B cell (primary cell): ENCODE data around the gene HOTAIR. TPM values are rescaled to one million over a fixed set of nuclear protein-coding genes. Genes with fewer than 3 reads are reported as not detected.

Experiments
- ATAC-seq: fragments of 200-7000 bp; cut with Tn5 transposase; one replicate; pipeline ENCODE4 v1.10.0; 2021; ENCODE audit warnings: low read depth, mild to moderate bottlenecking, moderate number of reproducible peaks, moderate library complexity
- CTCF ChIA-PET: fragments of 350-600 bp; sonication (Branson Sonifier 250); formaldehyde crosslinking; loops from one replicate; lab custom pipeline; 2021; ENCODE audit warnings: antibody characterized with exemption, inconsistent platforms; lab: Charles Lee
- POLR2A ChIA-PET: fragments of 350-600 bp; sonication (Branson Sonifier 250); formaldehyde crosslinking; loops from one replicate; lab custom pipeline; 2021; ENCODE audit warnings: antibody characterized with exemption; lab: Charles Lee
- DNase-seq: peaks from one replicate; pipeline ENCODE4 v3.0.0; 2013
- H2AFZ ChIP-seq: 2 replicates; pipeline ENCODE4 v1.6.1; 2012; ENCODE audit warnings: mild to moderate bottlenecking, low read depth, low read length; ENCODE audit not compliant: insufficient read depth, poor library complexity, severe bottlenecking
- H3K27ac ChIP-seq, 2 donors: 1 replicate in 1 of 2; 2 replicates in 1 of 2; pipeline ENCODE4 v1.5.1; 2012 to 2013; ENCODE audit warnings: low read length in 2 of 2, mild to moderate bottlenecking in 2 of 2, moderate library complexity in 1 of 2
- H3K27me3 ChIP-seq, 4 experiments: fragments of 200-600 bp in 1 of 4; sonication (generic) in 1 of 4; replicated peaks in 1 of 4; 1 replicate in 2 of 4; 2 replicates in 2 of 4; pipeline versions ENCODE4 v1.6.1 to v1.7.0; 2013 to 2016; ENCODE audit warnings: low read length in 3 of 4, mild to moderate bottlenecking in 2 of 4, mixed read lengths in 1 of 4, moderate library complexity in 1 of 4; ENCODE audit not compliant: insufficient read depth in 4 of 4, control insufficient read depth in 3 of 4; ENCODE audit errors: control extremely low read depth in 1 of 4
- H3K36me3 ChIP-seq, 2 experiments: replicated peaks in 1 of 2; 1 replicate in 1 of 2; 2 replicates in 1 of 2; pipeline versions ENCODE4 v1.6.1 to v1.7.1; 2013; ENCODE audit warnings: low read length in 1 of 2; ENCODE audit not compliant: insufficient read depth in 2 of 2, control insufficient read depth in 1 of 2; ENCODE audit errors: control extremely low read depth in 1 of 2, extremely low read depth in 1 of 2
- H3K4me1 ChIP-seq, 2 donors: fragments of 200-600 bp in 1 of 2; sonication (generic) in 1 of 2; 1 replicate in 1 of 2; 2 replicates in 1 of 2; pipeline versions ENCODE4 v1.5.1 to v1.6.1; 2013 to 2017; ENCODE audit warnings: low read length in 2 of 2; ENCODE audit not compliant: control insufficient read depth in 2 of 2, insufficient read depth in 2 of 2
- H3K4me2 ChIP-seq: replicated peaks from 2 replicates; pipeline ENCODE3; 2012; ENCODE audit warnings: mild to moderate bottlenecking, low read depth, low read length; ENCODE audit not compliant: poor library complexity, severe bottlenecking
- H3K4me3 ChIP-seq, 5 experiments: fragments of 200-600 bp in 1 of 5; sonication (generic) in 1 of 5; 1 replicate in 3 of 5; 2 replicates in 2 of 5; pipeline versions ENCODE4 v1.5.1 to v1.7.0; 2011 to 2016; ENCODE audit warnings: low read length in 4 of 5, mild to moderate bottlenecking in 4 of 5, low read depth in 2 of 5, control low read depth in 1 of 5, moderate library complexity in 1 of 5; ENCODE audit not compliant: insufficient read depth in 1 of 5; ENCODE audit errors: control extremely low read depth in 1 of 5, extremely low read depth in 1 of 5
- H3K79me2 ChIP-seq: fragments of 200-600 bp; sonication (generic); one replicate; pipeline ENCODE4 v1.6.0; 2016; ENCODE audit warnings: low read length; ENCODE audit not compliant: control insufficient read depth, insufficient read depth
- H3K9ac ChIP-seq: fragments of 200-600 bp; sonication (generic); 2 replicates; pipeline ENCODE4 v1.6.1; 2017; ENCODE audit warnings: mild to moderate bottlenecking, low read length, moderate library complexity
- H3K9me3 ChIP-seq, 3 donors: one replicate each; pipeline versions ENCODE4 v1.6.1 to v1.7.1; 2013; ENCODE audit warnings: low read length in 2 of 3; ENCODE audit not compliant: control insufficient read depth in 2 of 3, insufficient read depth in 1 of 3; ENCODE audit errors: control extremely low read depth in 1 of 3
- H4K20me1 ChIP-seq: 2 replicates; pipeline ENCODE4 v1.6.0; 2012; ENCODE audit warnings: mild to moderate bottlenecking, low read length; ENCODE audit not compliant: insufficient read depth, control insufficient read depth, poor library complexity, severe bottlenecking
- H3K27ac Mint-ChIP-seq: one replicate; pipeline ENCODE4 v1.8.0; 2021; ENCODE audit warnings: mixed read lengths
- H3K27me3 Mint-ChIP-seq: one replicate; pipeline ENCODE4 v1.8.0; 2021; ENCODE audit warnings: mixed read lengths
- H3K4me1 Mint-ChIP-seq: one replicate; pipeline ENCODE4 v1.8.0; 2021; ENCODE audit warnings: mixed read lengths
- H3K4me3 Mint-ChIP-seq: one replicate; pipeline ENCODE4 v1.8.0; 2021; ENCODE audit warnings: mixed read lengths
- H3K9me3 Mint-ChIP-seq: one replicate; pipeline ENCODE4 v1.8.0; 2022; ENCODE audit warnings: mixed read lengths; ENCODE audit not compliant: insufficient read depth
- CTCF ChIP-seq: fragments of 200-600 bp; IDR thresholded peaks from one replicate; pipeline ENCODE4 v1.8.0; 2022; ENCODE audit warnings: antibody characterized with exemption, mild to moderate bottlenecking
- EZH2 ChIP-seq: IDR thresholded peaks from 2 replicates; pipeline ENCODE4 v1.6.1; 2012; ENCODE audit warnings: borderline replicate concordance, low read depth, mild to moderate bottlenecking, moderate library complexity, low read length; ENCODE audit not compliant: insufficient read depth, poor library complexity, severe bottlenecking
- WGBS: methylation state at CpG from one replicate; pipeline ENCODE4 v1.1.5; 2013; ENCODE audit warnings: missing lambda C conversion rate; ENCODE audit not compliant: insufficient coverage; 5-methylcytosine and 5-hydroxymethylcytosine counted together
- intact Hi-C: fragments of 100-400 bp; cut with micrococcal nuclease; formaldehyde crosslinking; loops from one replicate; pipeline ENCODE4 v1.10.0; 2022
- polyA plus RNA-seq: library from polyadenylated mRNA; depleted of rRNA; stranded (reverse); fragments of >200 nt; gene quantifications from 2 replicates; pipeline ENCODE4 v1.2.3, GENCODE V29; 2012
- total RNA-seq, 2 donors: library from RNA; stranded (reverse); fragments of 120-200 nt in 1 of 2; gene quantifications; 1 replicate in 1 of 2; 2 replicates in 1 of 2; pipeline versions ENCODE4 v1.2.3 to v1.2.4, GENCODE V29; 2013 to 2022

Gene HOTAIR
- total and polyA plus RNA-seq, 2 donors (not counting 1 experiment from before 2014, with no cell fraction given), result not detected

DNA sequence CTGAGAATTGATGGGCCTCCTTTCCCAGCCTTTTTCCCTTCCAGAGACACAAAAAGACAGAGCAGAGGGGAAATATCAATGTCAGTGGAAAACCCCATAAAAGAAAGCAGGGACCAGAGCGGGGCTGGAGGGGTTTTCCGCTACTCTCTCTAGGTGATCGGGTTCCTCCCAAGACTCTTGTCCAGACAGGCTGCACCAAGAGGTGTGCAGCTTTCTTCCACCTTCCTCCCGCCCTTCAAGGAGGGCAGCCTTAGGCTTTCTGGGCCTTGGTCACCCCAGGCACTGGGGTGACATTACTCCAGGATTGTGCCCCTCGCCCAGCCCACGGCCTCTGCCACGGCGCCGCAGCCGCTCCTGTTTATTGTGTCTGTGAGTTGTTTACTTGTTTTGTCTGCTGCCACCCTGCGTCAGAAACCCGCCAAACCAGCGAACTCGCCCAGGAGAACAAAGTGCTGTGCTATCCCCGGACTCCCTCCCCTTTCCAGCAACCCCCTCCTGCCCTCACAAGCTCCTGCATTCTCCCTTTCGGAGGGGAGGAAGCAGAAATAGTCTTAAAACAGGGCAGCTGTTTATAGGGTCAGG, 46.8 kb upstream of the HOTAIR start:
- no peak overlapping the region for H3K9ac ChIP-seq
- peak; percentile 52 for DNase-seq
- H3K4me2 ChIP-seq, result no peak overlapping the region
- H3K36me3 ChIP-seq, result no peaks in the 10 kb centered on the region
- H3K27me3 Mint-ChIP-seq, result peaks cover 60% of the 10 kb centered on the region
- no peak overlapping the region for H3K4me3 ChIP-seq
- H3K9me3 Mint-ChIP-seq, result no peaks in the 10 kb centered on the region
- POLR2A ChIA-PET, result no interaction called here
- H2AFZ ChIP-seq, result no peak overlapping the region
- no peaks in the 10 kb centered on the region for H4K20me1 ChIP-seq
- no peak for ATAC-seq
- peaks cover 0 to 27% (median 0%) of the 10 kb centered on the region in 3 donors for H3K9me3 ChIP-seq
- no peak for TF ChIP-seq CTCF
- no peak for TF ChIP-seq EZH2
- 40% methylated on average over 9 of the region's 16 CpGs for WGBS
- H3K4me3 Mint-ChIP-seq, result no peak overlapping the region
- CTCF ChIA-PET, result interaction anchor here (1.3 to 1.6 kb wide), 3 partner anchors 11 to 186 kb away, joined by 4 to 6 read pairs (median 5); partner anchors contain the start of gene HOXC5
- H3K27ac Mint-ChIP-seq, result peak overlapping the region; percentile 28
- H3K27me3 ChIP-seq, result peaks cover 0 to 91% (median 69%) of the 10 kb centered on the region in 4 experiments
- intact Hi-C loops, result no loop called here
- peaks cover 22% of the 10 kb centered on the region for H3K4me1 Mint-ChIP-seq
- H3K4me1 ChIP-seq, result peaks cover 19 to 27% of the 10 kb centered on the region in 2 donors
- no peaks in the 10 kb centered on the region for H3K79me2 ChIP-seq
- H3K27ac ChIP-seq, result no peak overlapping the region
